ENCODE data around the gene UPF1.
A peak's percentile ranks its signal among the peaks of the same experiment; 100 is the strongest.

Gene UPF1

DNA sequence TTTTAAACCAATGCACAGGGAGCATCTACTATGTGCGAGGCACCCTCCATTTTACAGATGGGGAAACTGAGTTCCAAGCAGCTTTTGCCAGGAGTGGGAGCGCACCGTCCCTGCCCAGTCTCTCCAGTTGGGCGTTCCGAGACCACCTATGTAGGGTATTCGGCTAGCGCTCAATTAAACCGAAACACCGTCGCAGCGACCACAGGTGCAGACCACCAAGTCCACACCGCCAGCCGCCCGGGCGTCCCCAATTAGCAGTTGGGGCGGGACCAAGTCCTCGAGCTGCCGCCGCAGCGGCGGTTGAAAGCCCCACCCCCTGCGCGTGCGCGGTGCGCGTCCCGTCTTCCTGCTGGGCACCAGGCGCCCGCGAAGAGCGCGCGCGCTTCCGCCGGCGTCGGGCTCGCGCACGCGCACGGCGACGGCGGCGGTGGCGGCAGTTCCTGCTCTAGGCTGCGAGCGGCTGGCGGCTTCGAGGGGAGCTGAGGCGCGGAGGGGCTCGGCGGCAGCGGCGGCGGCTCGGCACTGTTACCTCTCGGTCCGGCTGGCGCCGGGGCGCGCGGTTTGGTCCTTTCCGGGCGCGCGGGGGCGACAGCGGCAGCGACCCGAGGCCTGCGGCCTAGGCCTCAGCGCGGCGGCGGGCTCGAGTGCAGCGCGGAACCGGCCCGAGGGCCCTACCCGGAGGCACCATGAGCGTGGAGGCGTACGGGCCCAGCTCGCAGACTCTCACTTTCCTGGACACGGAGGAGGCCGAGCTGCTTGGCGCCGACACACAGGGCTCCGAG lies at the start of gene UPF1:
UPF1 (plus strand) TSS at position 436 of the 782 bp plus-strand sequence; CDS start at position 687, 251 bp downstream.
- DNase-seq (ENCODE audit: low spot score): peak; percentile 89

DNA sequence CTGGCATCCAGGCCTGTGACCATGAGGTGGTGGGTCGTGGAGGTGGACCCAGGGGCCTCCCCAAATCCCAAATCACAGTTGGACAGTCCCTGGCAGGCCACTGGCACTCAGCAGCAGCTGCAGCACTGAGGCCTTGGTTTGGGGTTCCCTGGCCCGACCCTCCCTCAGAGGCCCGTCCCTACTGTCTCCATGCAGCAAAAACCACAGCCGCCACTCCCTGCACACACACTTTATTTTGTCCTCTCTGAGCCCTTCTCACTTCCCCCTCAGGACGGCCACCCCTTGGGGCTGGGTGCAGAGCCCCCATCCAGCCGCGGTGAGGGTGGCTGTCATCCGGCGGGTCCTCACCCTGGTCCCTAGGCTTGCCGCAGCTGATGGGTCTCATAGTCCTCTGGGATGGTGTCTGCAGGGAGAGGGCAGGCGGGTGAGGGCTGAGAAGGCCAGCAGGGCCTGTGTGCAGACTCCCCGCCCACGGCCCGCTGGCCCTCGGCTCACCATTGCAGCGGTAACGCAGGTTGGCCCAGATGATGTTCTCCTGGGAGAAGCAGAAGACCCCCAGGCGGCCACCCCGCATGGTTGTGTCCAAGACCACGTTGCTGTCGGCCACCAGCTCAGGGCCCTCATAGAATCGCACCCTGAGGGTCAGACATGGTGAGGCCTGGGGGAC lies 49.1 kb upstream of the UPF1 start:
- no peak for DNase-seq (ENCODE audit: low spot score)

GRCh38 chr19:18783958-18784785 lies 47.6 kb upstream of the UPF1 start:
- DNase-seq (ENCODE audit: low spot score): no peak

DNA sequence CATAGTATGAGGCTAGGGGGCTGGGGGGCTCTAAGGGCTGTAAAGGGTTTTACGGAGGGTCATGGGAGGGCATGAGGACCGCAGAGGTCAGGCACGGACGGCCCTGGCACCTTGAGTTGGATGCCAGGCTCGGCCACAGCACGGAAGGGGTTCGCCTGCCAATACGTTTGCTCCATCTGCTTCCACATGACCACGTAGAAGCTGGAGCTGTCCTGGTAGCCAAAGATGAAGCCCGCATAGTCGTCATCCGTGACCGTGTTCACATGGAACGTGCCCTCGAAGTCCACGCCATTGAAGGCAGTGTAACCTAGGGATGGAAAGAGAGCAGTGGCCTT lies 47.0 kb upstream of the UPF1 start:
- DNase-seq (ENCODE audit: low spot score): no peak

- no peak for DNase-seq (ENCODE audit: low spot score)
These were observed 46.3 kb upstream of the UPF1 start for GRCh38 chr19:18785179-18786124.

GRCh38 chr19:18788529-18789421 lies 43.0 kb upstream of the UPF1 start:
- no peak for DNase-seq (ENCODE audit: low spot score)

GRCh38 chr19:18789422-18789869 lies 42.3 kb upstream of the UPF1 start:
- DNase-seq (ENCODE audit: low spot score): no peak

DNA sequence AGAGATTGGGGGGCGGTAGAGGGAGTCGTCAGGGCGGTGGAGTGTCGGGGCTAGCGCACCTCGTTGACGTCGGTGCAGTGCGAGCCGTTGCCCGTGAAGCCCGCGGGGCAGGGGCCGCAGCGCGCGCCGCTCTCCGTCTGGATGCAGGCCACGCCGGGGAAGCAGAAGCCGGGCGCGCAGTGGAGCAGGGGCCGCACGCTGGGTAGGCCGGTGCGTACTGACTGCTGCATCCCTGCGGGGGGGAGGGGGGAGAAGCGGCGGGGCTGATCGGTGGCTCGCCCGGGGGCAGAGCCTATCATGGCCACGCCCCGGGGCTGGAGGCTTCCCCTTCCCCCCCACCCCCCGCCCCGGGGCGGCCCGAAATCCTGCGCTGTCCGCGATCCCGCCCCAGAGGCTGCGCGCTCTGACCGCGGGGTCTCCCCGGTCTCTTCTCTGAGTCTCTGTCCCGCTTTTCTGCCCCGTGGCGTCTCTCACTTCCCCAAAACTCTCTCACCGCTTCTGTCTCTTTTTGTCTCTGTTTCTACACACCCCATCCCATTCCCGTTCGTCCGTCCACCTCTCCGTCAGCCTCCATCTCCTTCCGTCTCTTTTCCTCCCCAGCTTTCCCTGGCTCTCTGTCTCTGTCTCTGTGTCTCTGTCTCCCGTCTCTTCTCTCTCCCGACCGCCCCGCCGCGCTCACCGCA lies 41.7 kb upstream of the UPF1 start:
- no peak for DNase-seq (ENCODE audit: low spot score)

DNA sequence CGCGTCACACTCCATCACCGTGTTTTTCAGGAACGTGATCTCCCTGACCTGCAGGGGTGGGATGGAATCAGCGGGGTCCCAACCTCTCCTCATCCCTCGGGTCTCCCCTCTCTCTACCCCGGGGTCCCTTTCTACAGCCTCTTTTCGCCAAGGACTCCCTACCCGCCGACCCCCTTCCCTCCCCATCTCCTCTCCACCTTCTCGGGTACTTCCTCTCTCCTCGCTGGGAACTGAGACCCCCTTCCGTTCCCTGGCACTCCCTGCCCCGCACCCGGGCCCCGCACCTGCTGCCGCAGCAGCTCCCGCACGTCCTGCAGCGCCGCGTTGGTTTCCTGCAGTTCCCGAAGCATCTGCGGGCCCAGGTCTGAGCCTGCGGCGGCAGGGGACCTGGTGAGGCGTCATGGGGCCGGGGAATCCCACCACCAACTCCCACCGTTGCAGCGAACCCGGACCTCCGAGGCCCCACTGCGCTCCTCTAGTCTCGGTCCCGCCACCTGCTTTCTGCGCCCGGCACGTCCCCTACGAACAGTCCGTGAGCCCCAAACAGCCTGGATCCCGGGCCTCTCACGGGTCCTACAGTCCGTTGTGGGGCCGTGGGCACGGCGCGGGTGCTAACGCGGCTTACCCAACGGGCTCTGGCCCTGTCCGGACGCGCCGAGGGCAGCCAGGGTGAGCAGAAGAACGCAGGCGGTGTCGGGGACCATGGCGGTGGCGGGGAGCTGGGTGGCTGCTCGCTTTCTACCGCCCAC lies 41.0 kb upstream of the UPF1 start, which contains the start of gene COMP:
COMP (minus strand) TSS at position 740 of the 749 bp plus-strand sequence; CDS start at position 704, 36 bp downstream.
- DNase-seq (ENCODE audit: low spot score): no peak

GRCh38 chr19:18791315-18791678 lies 40.5 kb upstream of the UPF1 start:
- no peak for DNase-seq (ENCODE audit: low spot score)

DNA sequence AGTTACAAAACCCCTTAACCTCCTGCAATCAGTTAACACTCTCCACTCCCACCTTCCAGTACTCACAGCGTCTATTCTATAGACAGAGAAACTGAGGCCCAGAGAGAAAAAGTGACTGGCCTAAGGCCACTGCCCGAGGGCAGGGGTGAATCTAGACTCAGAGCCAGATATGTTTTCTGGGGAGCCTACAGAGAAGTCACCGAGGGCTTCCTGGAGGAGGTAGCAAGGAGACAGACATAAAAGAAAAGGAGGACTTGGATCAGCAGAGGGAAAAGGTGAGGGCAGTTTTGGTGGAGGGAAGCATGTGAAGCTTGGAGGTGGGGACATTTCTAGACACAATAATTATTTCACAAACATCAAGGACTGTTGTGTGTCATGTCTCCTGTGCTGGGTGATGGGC lies 39.1 kb upstream of the UPF1 start:
- no peak for DNase-seq (ENCODE audit: low spot score)

DNA sequence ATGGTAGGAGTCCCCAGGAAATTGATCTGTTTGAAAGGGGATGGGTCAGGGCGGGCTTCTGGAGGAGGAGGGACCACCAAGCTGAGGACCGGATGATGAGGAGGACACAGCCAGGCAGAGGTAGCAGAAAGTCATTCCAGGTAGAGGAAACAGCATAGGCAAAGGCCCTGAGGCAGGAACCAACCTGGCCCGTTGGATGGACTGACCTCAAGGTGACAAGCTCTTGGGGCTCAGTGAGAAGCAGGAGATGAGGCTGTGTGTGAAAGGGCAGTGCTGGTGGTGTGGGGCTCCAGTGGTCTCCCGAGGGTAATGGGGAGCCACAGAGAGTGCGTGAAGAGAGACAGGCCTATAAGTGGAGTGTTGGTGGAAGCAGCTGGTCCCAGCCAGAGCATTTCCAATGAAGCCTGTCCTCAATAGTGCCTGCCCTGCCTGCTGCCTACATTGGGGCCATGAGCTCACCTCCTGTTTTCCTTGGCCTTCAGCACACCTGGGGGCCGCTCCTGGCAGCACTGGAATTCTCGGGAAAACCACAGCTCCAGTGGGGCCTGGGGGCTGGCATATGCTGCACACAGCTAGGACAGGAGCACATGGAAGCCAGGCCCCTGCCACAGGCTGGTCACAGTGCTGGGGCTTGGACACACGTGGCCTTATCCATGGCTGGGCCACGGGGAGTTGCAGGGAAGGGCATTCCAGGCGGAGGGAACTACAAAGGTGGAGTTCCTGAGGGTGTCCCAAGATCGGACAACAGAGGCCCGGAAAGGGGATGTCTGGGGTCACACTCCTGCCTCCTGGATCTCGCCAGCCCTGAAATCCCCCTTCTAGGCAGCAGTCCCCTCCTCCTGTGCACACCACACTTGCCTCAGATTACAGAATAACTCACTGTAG lies 38.4 kb upstream of the UPF1 start:
- DNase-seq (ENCODE audit: low spot score): no peak

GRCh38 chr19:18794029-18794313 lies 37.8 kb upstream of the UPF1 start:
- no peak for DNase-seq (ENCODE audit: low spot score)

- DNase-seq (ENCODE audit: low spot score): no peak
These were observed 37.1 kb upstream of the UPF1 start for GRCh38 chr19:18794692-18795091.

GRCh38 chr19:18795540-18795939 lies 36.2 kb upstream of the UPF1 start:
- DNase-seq (ENCODE audit: low spot score): peak; percentile 29

GRCh38 chr19:18796239-18796638 lies 35.5 kb upstream of the UPF1 start:
- DNase-seq (ENCODE audit: low spot score): no peak

DNA sequence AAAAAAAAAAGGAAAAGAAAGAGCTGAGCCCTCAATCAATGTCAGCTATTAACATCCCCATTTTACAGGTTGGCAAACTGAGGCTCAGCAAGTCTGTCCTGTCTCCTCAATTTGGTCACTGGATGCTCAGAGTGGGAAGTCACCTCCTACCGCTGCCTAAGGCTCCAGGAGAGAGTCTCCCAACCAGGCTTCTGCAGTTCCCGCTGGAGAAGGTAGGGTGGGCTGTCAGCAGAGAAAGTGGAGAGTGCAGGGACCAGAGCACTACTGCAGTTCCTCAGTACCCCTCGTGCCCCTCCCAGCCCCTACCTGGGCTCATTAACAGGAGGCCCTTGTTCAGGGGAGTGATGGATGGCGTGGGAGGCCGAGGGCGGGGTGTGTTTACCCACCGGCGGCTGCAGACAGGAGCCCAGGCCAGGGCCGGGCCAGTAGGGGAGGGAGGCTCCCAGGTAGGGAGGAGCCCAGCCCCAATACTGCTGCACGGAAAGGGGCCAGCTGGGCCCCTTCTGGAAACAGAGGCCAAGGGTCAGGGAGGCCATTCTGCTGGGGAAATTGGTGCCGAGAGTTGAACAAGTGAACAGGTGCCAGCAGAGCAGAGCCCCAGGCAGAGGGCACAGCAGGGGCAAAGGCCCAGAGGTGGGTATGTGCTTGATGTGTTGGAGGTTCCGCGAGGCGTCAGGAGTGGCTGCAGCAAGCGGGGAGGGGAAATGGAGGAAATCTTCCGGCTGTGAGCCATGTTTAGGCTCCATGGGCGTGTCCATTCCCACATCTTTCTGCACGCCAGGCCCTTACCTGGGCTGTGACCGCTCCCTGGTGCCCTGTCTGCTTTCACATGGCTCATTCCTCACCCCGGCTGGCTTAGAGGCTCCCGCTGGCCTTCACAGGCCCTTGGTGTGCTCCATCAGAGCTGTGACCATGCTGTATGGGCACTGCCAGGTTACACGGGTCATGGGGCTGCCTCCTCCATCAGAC lies 33.1 kb upstream of the UPF1 start:
- DNase-seq (ENCODE audit: low spot score): no peak
